ENCODE data around the gene PALB2. TPM values are rescaled to one million over a fixed set of nuclear protein-coding genes. Genes with fewer than 3 reads are reported as not detected.

The PALB2 gene
- total and polyA plus RNA-seq, 2 of the 13 experiments (the other 11 are each of a cell fraction or from before 2014, with no cell fraction given) = 12.1 to 40.9 TPM

DNA sequence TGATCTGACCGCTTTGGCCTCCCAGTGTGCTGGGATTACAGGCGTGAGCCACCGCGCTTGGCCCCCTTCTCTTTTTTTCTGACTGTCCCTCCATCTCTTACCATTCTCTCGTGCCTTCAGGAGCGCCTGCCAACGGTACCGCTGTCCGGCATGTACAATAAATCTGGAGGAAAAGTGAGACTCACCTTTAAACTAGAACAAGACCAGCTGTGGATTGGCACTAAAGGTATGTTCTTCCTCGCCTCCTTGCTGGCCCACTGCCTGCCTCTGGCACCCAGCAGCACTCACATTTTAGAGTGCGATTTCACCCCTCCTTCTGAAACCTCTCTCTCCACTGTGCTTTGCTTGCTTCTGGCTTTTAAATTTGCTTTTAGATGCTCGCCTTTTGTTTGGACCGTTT lies 78.6 kb downstream of the PALB2 start:
- Histone ChIP-seq H3K4me1 (ENCODE audit: insufficient read depth, low read length) (peaks cover 26% of the 10 kb centered on the region), H3K4me2 (ENCODE audit: low read depth, low read length) (no peak overlapping the region), H4K20me1 (ENCODE audit: insufficient read depth, low read length) (peaks cover 14% of the 10 kb centered on the region; the same call in 1 of the 2 replicates), H2AFZ (ENCODE audit: low read length) (no peak overlapping the region), H3K27me3 (ENCODE audit: control insufficient read depth in 1 of 2, insufficient read depth in 2 of 2, low read length in 2 of 2) (peaks cover 0 to 3% of the 10 kb centered on the region in 2 experiments; a peak in 1 of 5 replicates), H3K27ac (ENCODE audit: extremely low read length, insufficient read depth, low read length) (no peak overlapping the region), H3K36me3 (replicated peaks in 1 of 2; ENCODE audit: control insufficient read depth in 1 of 2, insufficient read depth in 2 of 2, low read length in 2 of 2) (peaks cover 50 to 84% of the 10 kb centered on the region in 2 experiments), H3K9me3 (ENCODE audit: low read length) (no peaks in the 10 kb centered on the region), H3K4me3 (replicated peaks in 1 of 3; ENCODE audit: insufficient read depth in 1 of 3, low read depth in 2 of 3, low read length in 3 of 3) (no peak overlapping the region), H3K79me2 (ENCODE audit: insufficient read depth, low read length) (peaks cover 41% of the 10 kb centered on the region), H3K9ac (ENCODE audit: insufficient read depth, low read depth, low read length) (no peak overlapping the region)
- FAIRE-seq (no peak), ATAC-seq (no peak), DNase-seq (ENCODE audit: low spot score) (no peak)
- in situ Hi-C loops (cut with HindIII; ENCODE audit: extremely low pct_ligation_motif_present, low pct_unique_long_range_greater_than_20kb) = no loop called here
- intact Hi-C loops (cut with micrococcal nuclease; ENCODE audit: unreplicated experiment) = no loop called here
- whole genome bisulfite sequencing (ENCODE audit: low lambda C conversion rate) = 97% methylated on average over 13 of the region's 13 CpGs
- no TSS peak for BruUV-seq (replicated peaks)
- POLR2A ChIA-PET = no interaction called here
- peak; percentile 26 for TF ChIP-seq RBFOX2 (IDR thresholded peaks at IDR 0.05; ENCODE audit: low read depth, low read length)
- TF ChIP-seq, protein P1, sequence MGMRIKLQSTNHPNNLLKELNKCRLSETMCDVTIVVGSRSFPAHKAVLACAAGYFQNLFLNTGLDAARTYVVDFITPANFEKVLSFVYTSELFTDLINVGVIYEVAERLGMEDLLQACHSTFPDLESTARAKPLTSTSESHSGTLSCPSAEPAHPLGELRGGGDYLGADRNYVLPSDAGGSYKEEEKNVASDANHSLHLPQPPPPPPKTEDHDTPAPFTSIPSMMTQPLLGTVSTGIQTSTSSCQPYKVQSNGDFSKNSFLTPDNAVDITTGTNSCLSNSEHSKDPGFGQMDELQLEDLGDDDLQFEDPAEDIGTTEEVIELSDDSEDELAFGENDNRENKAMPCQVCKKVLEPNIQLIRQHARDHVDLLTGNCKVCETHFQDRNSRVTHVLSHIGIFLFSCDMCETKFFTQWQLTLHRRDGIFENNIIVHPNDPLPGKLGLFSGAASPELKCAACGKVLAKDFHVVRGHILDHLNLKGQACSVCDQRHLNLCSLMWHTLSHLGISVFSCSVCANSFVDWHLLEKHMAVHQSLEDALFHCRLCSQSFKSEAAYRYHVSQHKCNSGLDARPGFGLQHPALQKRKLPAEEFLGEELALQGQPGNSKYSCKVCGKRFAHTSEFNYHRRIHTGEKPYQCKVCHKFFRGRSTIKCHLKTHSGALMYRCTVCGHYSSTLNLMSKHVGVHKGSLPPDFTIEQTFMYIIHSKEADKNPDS (CRISPR knock-in tag; IDR thresholded peaks at IDR 0.05) = no peak
- TF ChIP-seq POLR2AphosphoS2 (IDR thresholded peaks at IDR 0.05; ENCODE audit: low read depth, low read length) = 0 out of 2 replicates have a peak, but pooled peaks have one; percentile 35
- CTCF ChIA-PET (ENCODE audit: low intra/inter-chr PET ratio, low total read pairs) = no interaction called here

DNA sequence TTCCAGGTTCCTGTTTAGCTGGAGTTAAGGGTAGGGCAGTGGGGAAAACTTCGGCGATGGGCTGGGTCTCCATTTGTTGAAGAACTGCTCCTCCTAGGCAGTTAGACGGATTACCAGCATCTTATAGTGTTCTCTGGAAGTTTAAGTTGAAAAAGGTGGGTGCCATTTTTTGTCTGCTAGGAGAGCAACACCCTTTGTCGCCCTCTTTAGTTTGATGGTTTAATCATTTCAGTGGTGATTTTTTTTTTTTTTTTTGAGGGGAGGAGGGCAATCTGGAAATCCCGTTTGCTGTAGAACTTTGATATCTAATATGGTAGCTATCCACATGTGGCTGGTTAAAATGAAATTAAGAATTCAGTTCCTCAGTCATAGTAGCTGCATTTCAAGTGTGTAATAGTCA lies 79.5 kb downstream of the PALB2 start:
- Histone ChIP-seq H3K36me3 (replicated peaks in 1 of 2; ENCODE audit: control insufficient read depth in 1 of 2, insufficient read depth in 2 of 2, low read length in 2 of 2) (peaks cover 43 to 75% of the 10 kb centered on the region in 2 experiments), H3K4me3 (replicated peaks in 1 of 3; ENCODE audit: insufficient read depth in 1 of 3, low read depth in 2 of 3, low read length in 3 of 3) (no peak overlapping the region), H2AFZ (ENCODE audit: low read length) (no peak overlapping the region), H3K9me3 (ENCODE audit: low read length) (no peaks in the 10 kb centered on the region), H4K20me1 (ENCODE audit: insufficient read depth, low read length) (peaks cover 14% of the 10 kb centered on the region; the same call in 1 of the 2 replicates), H3K79me2 (ENCODE audit: insufficient read depth, low read length) (peaks cover 46% of the 10 kb centered on the region), H3K9ac (ENCODE audit: insufficient read depth, low read depth, low read length) (no peak overlapping the region), H3K4me1 (ENCODE audit: insufficient read depth, low read length) (peaks cover 29% of the 10 kb centered on the region), H3K27ac (ENCODE audit: extremely low read length, insufficient read depth, low read length) (no peak overlapping the region), H3K4me2 (ENCODE audit: low read depth, low read length) (no peak overlapping the region), H3K27me3 (ENCODE audit: control insufficient read depth in 1 of 2, insufficient read depth in 2 of 2, low read length in 2 of 2) (peaks cover 0 to 3% of the 10 kb centered on the region in 2 experiments; a peak in 1 of 5 replicates)
- ChIA-PET POLR2A (interaction anchor here (1.1 kb wide), 1 partner anchor 44 kb away, joined by 3 read pairs; no protein-coding TSS in a partner anchor), CTCF (ENCODE audit: low intra/inter-chr PET ratio, low total read pairs) (no interaction called here)
- in situ Hi-C loops (cut with HindIII; ENCODE audit: extremely low pct_ligation_motif_present, low pct_unique_long_range_greater_than_20kb) (no loop called here), intact Hi-C loops (cut with micrococcal nuclease; ENCODE audit: unreplicated experiment) (no loop called here)
- no TSS peak for BruUV-seq (replicated peaks)
- WGBS (ENCODE audit: low lambda C conversion rate) = 92% methylated on average over 5 of the region's 5 CpGs
- FAIRE-seq (no peak), DNase-seq (ENCODE audit: low spot score) (no peak), ATAC-seq (no peak)
- TF ChIP-seq, protein P2, sequence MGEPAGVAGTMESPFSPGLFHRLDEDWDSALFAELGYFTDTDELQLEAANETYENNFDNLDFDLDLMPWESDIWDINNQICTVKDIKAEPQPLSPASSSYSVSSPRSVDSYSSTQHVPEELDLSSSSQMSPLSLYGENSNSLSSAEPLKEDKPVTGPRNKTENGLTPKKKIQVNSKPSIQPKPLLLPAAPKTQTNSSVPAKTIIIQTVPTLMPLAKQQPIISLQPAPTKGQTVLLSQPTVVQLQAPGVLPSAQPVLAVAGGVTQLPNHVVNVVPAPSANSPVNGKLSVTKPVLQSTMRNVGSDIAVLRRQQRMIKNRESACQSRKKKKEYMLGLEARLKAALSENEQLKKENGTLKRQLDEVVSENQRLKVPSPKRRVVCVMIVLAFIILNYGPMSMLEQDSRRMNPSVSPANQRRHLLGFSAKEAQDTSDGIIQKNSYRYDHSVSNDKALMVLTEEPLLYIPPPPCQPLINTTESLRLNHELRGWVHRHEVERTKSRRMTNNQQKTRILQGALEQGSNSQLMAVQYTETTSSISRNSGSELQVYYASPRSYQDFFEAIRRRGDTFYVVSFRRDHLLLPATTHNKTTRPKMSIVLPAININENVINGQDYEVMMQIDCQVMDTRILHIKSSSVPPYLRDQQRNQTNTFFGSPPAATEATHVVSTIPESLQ (CRISPR knock-in tag; conservative IDR thresholded peaks at IDR 0.05) = no peak
- TF ChIP-seq, protein P3, sequence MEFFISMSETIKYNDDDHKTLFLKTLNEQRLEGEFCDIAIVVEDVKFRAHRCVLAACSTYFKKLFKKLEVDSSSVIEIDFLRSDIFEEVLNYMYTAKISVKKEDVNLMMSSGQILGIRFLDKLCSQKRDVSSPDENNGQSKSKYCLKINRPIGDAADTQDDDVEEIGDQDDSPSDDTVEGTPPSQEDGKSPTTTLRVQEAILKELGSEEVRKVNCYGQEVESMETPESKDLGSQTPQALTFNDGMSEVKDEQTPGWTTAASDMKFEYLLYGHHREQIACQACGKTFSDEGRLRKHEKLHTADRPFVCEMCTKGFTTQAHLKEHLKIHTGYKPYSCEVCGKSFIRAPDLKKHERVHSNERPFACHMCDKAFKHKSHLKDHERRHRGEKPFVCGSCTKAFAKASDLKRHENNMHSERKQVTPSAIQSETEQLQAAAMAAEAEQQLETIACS (CRISPR knock-in tag; IDR thresholded peaks at IDR 0.05) = no peak

Data from HepG2 (cell line).